Activated CD8-positive, alpha-beta memory T cell treated with anti-CD3 and anti-CD28 coated beads, Interleukin-2, amount 50 U/mL, for 48 hours (primary cell): ENCODE measurements around the gene NPHP3.
"Not testable (repeated sequence)": the region's sequence is repeated elsewhere in the genome, so short reads cannot be mapped to it uniquely, and the experiment has no call there.

Source experiments
- DNase-seq: peaks from one replicate; pipeline ENCODE4 v3.0.0-alpha.2; 2020

The NPHP3 gene

DNA sequence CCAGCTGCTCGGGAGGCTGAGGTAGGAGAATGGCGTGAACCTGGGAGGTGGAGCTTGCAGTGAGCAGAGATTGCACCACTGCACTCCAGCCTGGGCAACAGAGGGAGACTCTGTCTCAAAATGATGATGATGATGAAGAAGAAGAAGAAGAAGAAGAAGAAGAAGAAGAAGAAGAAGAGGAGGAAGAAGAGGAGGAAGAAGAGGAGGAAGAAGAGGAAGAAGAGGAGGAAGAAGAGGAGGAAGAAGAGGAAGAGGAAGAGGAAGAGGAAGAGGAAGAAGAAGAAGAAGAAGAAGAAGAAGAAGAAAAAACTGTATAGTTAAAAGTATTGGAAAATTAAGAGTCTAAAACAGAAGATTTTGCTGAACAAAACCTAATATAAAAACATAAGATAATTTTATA, 80.8 kb downstream of the NPHP3 start:
- not testable (repeated sequence) for DNase-seq

DNA sequence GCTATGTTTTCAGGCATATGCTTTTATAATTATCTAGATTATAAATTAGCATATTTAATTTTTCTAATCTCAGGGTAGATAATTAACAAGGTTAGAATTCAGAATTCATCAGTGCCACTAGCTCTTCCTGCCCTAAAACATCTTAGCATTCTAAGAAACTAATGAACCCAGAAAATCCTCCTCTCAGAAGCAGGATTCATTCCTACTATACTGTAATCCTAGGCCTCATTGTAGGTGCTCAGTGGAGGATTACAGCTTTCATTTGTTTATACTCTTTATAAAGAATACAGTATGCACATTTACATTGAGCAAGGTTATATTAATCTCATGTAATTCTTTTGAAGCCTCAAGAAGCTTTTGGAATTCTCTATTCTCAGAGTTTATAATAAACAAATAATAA, 83.5 kb downstream of the NPHP3 start:
- DNase-seq = no peak

DNA sequence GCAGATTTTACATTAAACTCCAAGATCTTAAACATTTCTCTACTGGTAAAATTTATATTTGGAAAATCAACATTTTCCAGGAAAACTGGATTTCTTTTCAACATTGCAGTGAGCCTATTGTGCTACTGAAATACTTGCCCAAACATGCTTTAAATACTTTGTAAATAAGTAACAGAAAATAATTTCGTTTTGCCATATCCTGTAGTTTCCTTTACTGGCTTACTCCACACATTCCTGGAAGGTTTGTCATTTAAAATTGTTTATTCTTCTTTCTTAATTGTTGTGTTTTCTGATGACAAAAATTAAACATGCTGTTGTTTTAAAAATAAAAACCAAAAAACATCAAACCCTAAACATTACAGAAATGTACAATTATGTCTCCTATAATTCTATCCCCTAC, 84.6 kb downstream of the NPHP3 start:
- no peak for DNase-seq

DNA sequence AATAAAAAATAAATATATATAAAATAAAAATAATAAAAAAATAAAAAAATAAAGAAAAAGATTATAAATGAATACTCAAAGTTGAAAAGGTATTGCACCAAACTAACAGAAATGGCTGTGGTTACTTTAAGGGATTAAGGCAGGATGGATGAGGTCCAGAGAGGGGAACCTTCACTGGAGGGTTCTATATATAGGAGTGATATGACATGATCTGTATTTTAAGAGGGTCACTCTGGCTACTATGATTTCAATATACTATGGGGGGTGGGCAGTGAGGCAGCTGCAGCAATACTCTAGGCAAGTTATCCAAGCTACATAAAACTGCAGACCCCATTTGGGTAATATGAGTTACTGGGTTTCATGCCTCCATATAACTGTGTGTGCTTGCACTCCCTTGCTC, 87.2 kb downstream of the NPHP3 start:
- DNase-seq = no peak
